ENCODE measurements around the gene MYO19.
A peak's percentile ranks its signal among the peaks of the same experiment; 100 is the strongest.
"Not testable (repeated sequence)": the region's sequence is repeated elsewhere in the genome, so short reads cannot be mapped to it uniquely, and the experiment has no call there.

MYO19 gene

GRCh38 chr17:36463916-36464764, 70.5 kb downstream of the MYO19 start:
- DNase-seq (ENCODE audit: low spot score) = peak; percentile 58

GRCh38 chr17:36461330-36462110, 73.1 kb downstream of the MYO19 start:
- no peak for DNase-seq (ENCODE audit: low spot score)

- no peak for DNase-seq (ENCODE audit: low spot score)
These were observed 74.3 kb downstream of the MYO19 start for GRCh38 chr17:36460265-36460937.

GRCh38 chr17:36459601-36460000, 75.1 kb downstream of the MYO19 start:
- no peak for DNase-seq (ENCODE audit: low spot score)

GRCh38 chr17:36459045-36459444, 75.6 kb downstream of the MYO19 start:
- no peak for DNase-seq (ENCODE audit: low spot score)

- DNase-seq (ENCODE audit: low spot score) = not testable (repeated sequence)
These were observed 77.0 kb downstream of the MYO19 start for GRCh38 chr17:36457701-36458100.

- not testable (repeated sequence) for DNase-seq (ENCODE audit: low spot score)
These were observed 81.8 kb downstream of the MYO19 start for GRCh38 chr17:36452888-36453287.

GRCh38 chr17:36449997-36450396, 84.7 kb downstream of the MYO19 start:
- not testable (repeated sequence) for DNase-seq (ENCODE audit: low spot score)

Data from activated CD4-positive, alpha-beta T cell treated with anti-CD3 and anti-CD28 coated beads, Interleukin-2, Interleukin-4, amounts not matched to agents 100 ng/mL and 50 ng/mL, durations not matched to agents 16 hours and 8 hours (primary cell).